Sigmoid colon (tissue), 7 donors: Measurements from ENCODE around the gene ZCCHC17. TPM values are rescaled to one million over a fixed set of nuclear protein-coding genes. Genes with fewer than 3 reads are reported as not detected.

Experiments
- DNase-seq: peaks from one replicate; pipeline ENCODE4 v3.0.0-alpha.2; 2019
- H3K27ac ChIP-seq, 4 donors: fragments of 200-600 bp; sonication (generic); one replicate each; pipeline ENCODE4 v1.5.1; 2016 to 2019; ENCODE audit warnings: mild to moderate bottlenecking in 1 of 4
- H3K27me3 ChIP-seq, 3 donors: fragments of 200-600 bp; sonication (generic); one replicate each; pipeline ENCODE4 v1.5.1; 2019; ENCODE audit warnings: mild to moderate bottlenecking in 1 of 3
- H3K36me3 ChIP-seq, 4 donors: fragments of 200-600 bp; sonication (generic); one replicate each; pipeline ENCODE4 v1.5.1; 2016 to 2019
- H3K4me1 ChIP-seq, 4 donors: fragments of 200-600 bp; sonication (generic); one replicate each; pipeline ENCODE4 v1.5.1; 2017 to 2019
- H3K4me3 ChIP-seq, 4 donors: fragments of 200-600 bp; sonication (generic); one replicate each; pipeline ENCODE4 v1.5.1; 2017 to 2019; ENCODE audit warnings: mild to moderate bottlenecking in 2 of 4, moderate library complexity in 1 of 4
- H3K9me3 ChIP-seq, 4 donors: fragments of 200-600 bp in 3 of 4; sonication (generic) in 3 of 4; one replicate each; pipeline versions ENCODE4 v1.5.1 to v1.6.1; 2013 to 2019
- CTCF ChIP-seq, 4 experiments: fragments of 450-650 bp in 3 of 4; fragments of 200-600 bp in 1 of 4; IDR thresholded peaks; one replicate each; pipeline ENCODE4 v1.5.1; 2016 to 2019; ENCODE audit warnings: antibody characterized with exemption in 4 of 4, mild to moderate bottlenecking in 3 of 4, moderate library complexity in 2 of 4
- EP300 ChIP-seq, 4 donors: sonication (generic); formaldehyde crosslinking; IDR thresholded peaks; one replicate each; pipeline ENCODE4 v1.6.1; 2017; ENCODE audit warnings: antibody characterized with exemption in 4 of 4
- POLR2A ChIP-seq, 2 donors: fragments of 450-650 bp; IDR thresholded peaks; one replicate each; pipeline ENCODE4 v1.6.1; 2016; ENCODE audit warnings: antibody characterized with exemption in 2 of 2, mild to moderate bottlenecking in 2 of 2, moderate library complexity in 2 of 2
- POLR2AphosphoS5 ChIP-seq, 4 donors: sonication (generic); formaldehyde crosslinking; IDR thresholded peaks; one replicate each; pipeline ENCODE4 v1.6.1; 2017; ENCODE audit warnings: antibody characterized with exemption in 4 of 4
- WGBS, 2 donors: extraction: QIAGEN DNeasy Blood & Tissue Kit; methylation state at CpG; one replicate each; pipeline ENCODE4 v1.1.7; 2013; 5-methylcytosine and 5-hydroxymethylcytosine counted together
- intact Hi-C: fragments of 100-400 bp; cut with DNase I; formaldehyde crosslinking; loops from one replicate; pipeline ENCODE4 v1.15.1; 2023
- polyA plus RNA-seq, 3 donors: library from polyadenylated mRNA; stranded (reverse); fragments of 200-250 nt; gene quantifications; one replicate each; pipeline ENCODE4 v1.2.3, GENCODE V29; 2013
- total RNA-seq, 4 donors: library from RNA; depleted of rRNA; stranded (reverse); fragments of >200 nt; gene quantifications; one replicate each; pipeline ENCODE4 v1.1.0, GENCODE V29; 2016
- donor health status: healthy with polysubstance abuse.
- donor health status: Bipolar disorder and iron deficiency.
- donor health status: healthy.

The ZCCHC17 gene
- total and polyA plus RNA-seq, 7 donors: 23.3 to 35.4 (median 29.9) TPM

- Histone ChIP-seq H3K4me3 (no peak overlapping the region), H3K27me3 (no peaks in the 10 kb centered on the region), H3K27ac (no peak overlapping the region), H3K36me3 (no peaks in the 10 kb centered on the region), H3K4me1 (no peaks in the 10 kb centered on the region), H3K9me3 (no peaks in the 10 kb centered on the region)
- TF ChIP-seq POLR2A (IDR thresholded peaks at IDR 0.05) (no peak), POLR2AphosphoS5 (IDR thresholded peaks at IDR 0.05) (no peak), CTCF (IDR thresholded peaks at IDR 0.05) (no peak)
- 77 to 79% methylated on average over 10 of the region's 10 CpGs for WGBS, 2 donors
- intact Hi-C loops: no loop called here
- DNase-seq: no peak
These were observed 90.8 kb downstream of the ZCCHC17 start for GRCh38 chr1:31387612-31388011.

GRCh38 chr1:31389616-31390015 lies 92.8 kb downstream of the ZCCHC17 start:
- no peak overlapping the region for H3K27ac ChIP-seq
- H3K27me3 ChIP-seq: no peaks in the 10 kb centered on the region
- no peak overlapping the region for H3K4me3 ChIP-seq
- 66 to 85% methylated on average over 7 of the region's 7 CpGs for WGBS, 2 donors
- TF ChIP-seq EP300 (IDR thresholded peaks at IDR 0.05) (no peak), POLR2AphosphoS5 (IDR thresholded peaks at IDR 0.05) (no peak), CTCF (IDR thresholded peaks at IDR 0.05) (no peak), POLR2A (IDR thresholded peaks at IDR 0.05) (no peak)
- H3K4me1 ChIP-seq: peaks cover 0 to 5% (median 4%) of the 10 kb centered on the region in 4 donors
- no peaks in the 10 kb centered on the region for H3K36me3 ChIP-seq
- no peak for DNase-seq
- no peaks in the 10 kb centered on the region for H3K9me3 ChIP-seq
- intact Hi-C loops: no loop called here

GRCh38 chr1:31390071-31390470 lies 93.2 kb downstream of the ZCCHC17 start:
- Histone ChIP-seq H3K4me1 (peaks cover 0 to 9% (median 7%) of the 10 kb centered on the region in 4 donors), H3K27ac (no peak overlapping the region), H3K36me3 (no peaks in the 10 kb centered on the region), H3K4me3 (no peak overlapping the region), H3K9me3 (no peaks in the 10 kb centered on the region), H3K27me3 (no peaks in the 10 kb centered on the region)
- no peak for DNase-seq
- no peak for TF ChIP-seq EP300 (IDR thresholded peaks at IDR 0.05)
- 15 to 71% methylated on average over 7 of the region's 7 CpGs for WGBS, 2 donors
- intact Hi-C loops: no loop called here

- H3K36me3 ChIP-seq: no peaks in the 10 kb centered on the region
- no peak overlapping the region for H3K4me3 ChIP-seq
- no peak for TF ChIP-seq EP300 (IDR thresholded peaks at IDR 0.05)
- no peak for TF ChIP-seq CTCF (IDR thresholded peaks at IDR 0.05)
- TF ChIP-seq POLR2A (IDR thresholded peaks at IDR 0.05): no peak
- no peak for TF ChIP-seq POLR2AphosphoS5 (IDR thresholded peaks at IDR 0.05)
- no peaks in the 10 kb centered on the region for H3K9me3 ChIP-seq
- no peak overlapping the region for H3K27ac ChIP-seq
- DNase-seq: no peak
- no peaks in the 10 kb centered on the region for H3K27me3 ChIP-seq
- intact Hi-C loops: no loop called here
- H3K4me1 ChIP-seq: peaks cover 0 to 9% (median 7%) of the 10 kb centered on the region in 4 donors
These were observed 96.6 kb downstream of the ZCCHC17 start for GRCh38 chr1:31393463-31393862.

GRCh38 chr1:31394584-31395193 lies 97.9 kb downstream of the ZCCHC17 start:
- Histone ChIP-seq H3K9me3 (no peaks in the 10 kb centered on the region), H3K36me3 (no peaks in the 10 kb centered on the region), H3K4me3 (peak overlapping the region in 3 of 4 donors; percentile 28 to 43 (median 43)), H3K27ac (no peak overlapping the region), H3K27me3 (no peaks in the 10 kb centered on the region), H3K4me1 (peaks cover 0 to 9% (median 7%) of the 10 kb centered on the region in 4 donors)
- intact Hi-C loops: loop anchor here (1.0 kb wide), 1 partner anchor 155 kb away; no protein-coding TSS in a partner anchor
- 2% methylated on average over 36 of the region's 36 CpGs for WGBS, 2 donors
- TF ChIP-seq POLR2A (IDR thresholded peaks at IDR 0.05) (no peak), CTCF (IDR thresholded peaks at IDR 0.05) (peak; percentile 67 to 87 (median 80)), EP300 (IDR thresholded peaks at IDR 0.05) (no peak), POLR2AphosphoS5 (IDR thresholded peaks at IDR 0.05) (peak in 1 of 4 donors; percentile 9)
- DNase-seq: peak; percentile 87
